Astrocyte (in vitro differentiated cells and primary cell): ENCODE results near the gene PPM1H. TPM values are rescaled to one million over a fixed set of nuclear protein-coding genes. Genes with fewer than 3 reads are reported as not detected.
A peak's percentile ranks its signal among the peaks of the same experiment; 100 is the strongest.

Experiments
- DNase-seq: peaks from one replicate; pipeline ENCODE4 v3.0.0-alpha.2; 2010; ENCODE audit warnings: low read depth
- FAIRE-seq: peaks from 2 replicates; lab custom pipeline; 2011; peaks lifted over from hg19 to GRCh38; lab: Jason Lieb, UNC
- H2AFZ ChIP-seq: 2 replicates; pipeline ENCODE4 v1.6.0; 2012; ENCODE audit warnings: low read depth, low read length, inconsistent platforms
- H3K27ac ChIP-seq: 2 replicates; pipeline ENCODE4 v1.5.1; 2011; ENCODE audit warnings: low read depth, low read length, inconsistent platforms
- H3K27me3 ChIP-seq: 2 replicates; pipeline ENCODE4 v1.6.0; 2011; ENCODE audit warnings: low read length, inconsistent platforms; ENCODE audit not compliant: insufficient read depth
- H3K36me3 ChIP-seq: 2 replicates; pipeline ENCODE4 v1.5.1; 2011; ENCODE audit warnings: low read length, inconsistent platforms; ENCODE audit not compliant: insufficient read depth
- H3K4me1 ChIP-seq: 2 replicates; pipeline ENCODE4 v1.5.1; 2011; ENCODE audit warnings: low read length, inconsistent platforms; ENCODE audit not compliant: insufficient read depth
- H3K4me2 ChIP-seq: 2 replicates; pipeline ENCODE4 v1.6.0; 2012; ENCODE audit warnings: low read length, inconsistent platforms
- H3K4me3 ChIP-seq: 2 replicates; pipeline ENCODE4 v1.5.1; 2011; ENCODE audit warnings: low read depth, mild to moderate bottlenecking, low read length, inconsistent platforms; ENCODE audit not compliant: insufficient read depth
- H3K79me2 ChIP-seq: 2 replicates; pipeline ENCODE4 v1.6.0; 2012; ENCODE audit warnings: mild to moderate bottlenecking, low read length, inconsistent platforms; ENCODE audit not compliant: insufficient read depth
- H3K9ac ChIP-seq: 2 replicates; pipeline ENCODE4 v1.6.0; 2012; ENCODE audit warnings: mild to moderate bottlenecking, low read length, inconsistent platforms
- H3K9me3 ChIP-seq: 2 replicates; pipeline ENCODE4 v1.5.1; 2012; ENCODE audit warnings: low read depth, mild to moderate bottlenecking, low read length, inconsistent platforms; ENCODE audit not compliant: insufficient read depth
- H4K20me1 ChIP-seq: 2 replicates; pipeline ENCODE4 v1.6.0; 2012; ENCODE audit warnings: low read length, inconsistent platforms; ENCODE audit not compliant: insufficient read depth
- H3K27ac Mint-ChIP-seq: one replicate; pipeline ENCODE4 v1.8.0; 2021; ENCODE audit warnings: mild to moderate bottlenecking, mixed read lengths; ENCODE audit not compliant: unreplicated experiment
- H3K27me3 Mint-ChIP-seq: one replicate; pipeline ENCODE4 v1.8.0; 2021; ENCODE audit warnings: low read depth, mixed read lengths; ENCODE audit not compliant: unreplicated experiment
- H3K36me3 Mint-ChIP-seq: one replicate; pipeline ENCODE4 v1.8.0; 2021; ENCODE audit warnings: low read depth, mixed read lengths; ENCODE audit not compliant: unreplicated experiment
- H3K4me1 Mint-ChIP-seq: one replicate; pipeline ENCODE4 v1.8.0; 2021; ENCODE audit warnings: low read depth, mixed read lengths; ENCODE audit not compliant: unreplicated experiment
- H3K4me3 Mint-ChIP-seq: one replicate; pipeline ENCODE4 v1.8.0; 2021; ENCODE audit warnings: mild to moderate bottlenecking, moderate library complexity, mixed read lengths; ENCODE audit not compliant: unreplicated experiment
- H3K9me3 Mint-ChIP-seq: one replicate; pipeline ENCODE4 v1.8.0; 2021; ENCODE audit warnings: mild to moderate bottlenecking, mixed read lengths; ENCODE audit not compliant: unreplicated experiment
- CTCF ChIP-seq: IDR thresholded peaks from 2 replicates; pipeline ENCODE4 v1.5.1; 2011; ENCODE audit warnings: low read depth, mild to moderate bottlenecking, inconsistent platforms, low read length, moderate library complexity; ENCODE audit not compliant: insufficient read depth
- EZH2 ChIP-seq: IDR thresholded peaks from 2 replicates; pipeline ENCODE4 v1.6.1; 2012; ENCODE audit warnings: mild to moderate bottlenecking, low read length, inconsistent platforms; ENCODE audit not compliant: insufficient read depth
- total RNA-seq: library from RNA; stranded (reverse); gene quantifications from 2 replicates; pipeline ENCODE4 v1.2.1, GENCODE V29; 2021

Gene PPM1H
- total RNA-seq, 1 donor from 2014 or later, result 7.8 TPM

DNA sequence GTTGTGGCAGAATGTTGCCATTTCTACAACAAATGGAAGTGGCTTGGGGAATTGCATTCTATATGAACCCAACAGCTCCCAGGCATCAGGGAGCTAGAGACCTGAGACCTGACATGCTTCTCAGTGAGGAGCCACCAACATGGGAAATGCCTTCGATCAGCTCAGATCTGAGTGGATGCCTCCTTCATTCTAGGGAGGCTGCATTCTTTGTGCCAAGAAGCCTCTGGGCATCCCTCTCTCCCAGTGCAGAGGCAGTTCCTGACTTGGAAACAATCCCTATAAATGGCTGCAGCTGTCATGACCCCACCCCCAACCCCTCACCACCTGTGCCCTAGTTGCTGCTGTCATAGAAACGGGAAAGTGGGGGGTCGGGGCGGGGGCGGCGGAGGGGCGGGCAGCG lies 196.3 kb downstream of the PPM1H start:
- Histone ChIP-seq H3K36me3 (no peaks in the 10 kb centered on the region), H3K4me3 (no peak overlapping the region), H3K4me1 (peaks cover 8% of the 10 kb centered on the region), H3K79me2 (no peaks in the 10 kb centered on the region), H3K9ac (no peak overlapping the region), H2AFZ (no peak overlapping the region), H4K20me1 (no peaks in the 10 kb centered on the region), H3K4me2 (peak overlapping the region; percentile 15), H3K9me3 (no peaks in the 10 kb centered on the region), H3K27ac (no peak overlapping the region), H3K27me3 (no peaks in the 10 kb centered on the region)
- DNase-seq (no peak), FAIRE-seq (peak; percentile 37)
- peaks cover 1% of the 10 kb centered on the region for H3K36me3 Mint-ChIP-seq
- no peak overlapping the region for H3K4me3 Mint-ChIP-seq
- no peak overlapping the region for H3K27ac Mint-ChIP-seq
- no peaks in the 10 kb centered on the region for H3K27me3 Mint-ChIP-seq
- H3K9me3 Mint-ChIP-seq, result peaks cover 2% of the 10 kb centered on the region
- TF ChIP-seq EZH2, result no peak
- no peak for TF ChIP-seq CTCF
- H3K4me1 Mint-ChIP-seq, result peaks cover 21% of the 10 kb centered on the region

DNA sequence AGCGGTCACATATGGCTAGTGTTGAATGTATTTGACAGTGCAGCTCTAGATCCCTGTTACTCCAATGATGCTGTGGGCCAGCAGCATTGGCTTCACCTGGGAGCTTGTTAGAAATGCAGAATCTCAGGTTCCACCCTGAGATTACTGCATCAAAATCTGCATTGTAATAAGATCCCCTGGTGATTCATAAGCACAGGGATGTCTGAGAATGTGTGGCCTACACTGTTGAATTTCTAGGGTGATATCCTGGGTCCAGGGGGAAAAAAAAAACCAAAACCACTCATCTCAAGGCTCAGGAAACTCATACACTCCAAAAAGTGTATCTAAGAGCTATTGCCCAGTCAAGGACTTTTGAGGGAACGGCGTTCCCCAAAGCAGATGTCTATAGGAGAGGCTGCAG lies 196.8 kb downstream of the PPM1H start:
- H3K79me2 ChIP-seq, result no peaks in the 10 kb centered on the region
- H3K27me3 Mint-ChIP-seq, result no peaks in the 10 kb centered on the region
- no peaks in the 10 kb centered on the region for H3K9me3 ChIP-seq
- H3K4me1 ChIP-seq, result peaks cover 8% of the 10 kb centered on the region
- no peak overlapping the region for H3K27ac ChIP-seq
- H3K9me3 Mint-ChIP-seq, result peaks cover 2% of the 10 kb centered on the region
- H2AFZ ChIP-seq, result no peak overlapping the region
- no peak overlapping the region for H3K27ac Mint-ChIP-seq
- no peaks in the 10 kb centered on the region for H3K27me3 ChIP-seq
- H4K20me1 ChIP-seq, result no peaks in the 10 kb centered on the region
- no peak overlapping the region for H3K4me3 ChIP-seq
- H3K36me3 Mint-ChIP-seq, result peaks cover 1% of the 10 kb centered on the region
- H3K4me1 Mint-ChIP-seq, result peaks cover 22% of the 10 kb centered on the region
- no peak overlapping the region for H3K9ac ChIP-seq
- DNase-seq, result peak; percentile 59
- FAIRE-seq, result no peak
- no peak overlapping the region for H3K4me3 Mint-ChIP-seq
- TF ChIP-seq EZH2 (no peak), CTCF (no peak)
- peak overlapping the region; percentile 15 for H3K4me2 ChIP-seq
- no peaks in the 10 kb centered on the region for H3K36me3 ChIP-seq

DNA sequence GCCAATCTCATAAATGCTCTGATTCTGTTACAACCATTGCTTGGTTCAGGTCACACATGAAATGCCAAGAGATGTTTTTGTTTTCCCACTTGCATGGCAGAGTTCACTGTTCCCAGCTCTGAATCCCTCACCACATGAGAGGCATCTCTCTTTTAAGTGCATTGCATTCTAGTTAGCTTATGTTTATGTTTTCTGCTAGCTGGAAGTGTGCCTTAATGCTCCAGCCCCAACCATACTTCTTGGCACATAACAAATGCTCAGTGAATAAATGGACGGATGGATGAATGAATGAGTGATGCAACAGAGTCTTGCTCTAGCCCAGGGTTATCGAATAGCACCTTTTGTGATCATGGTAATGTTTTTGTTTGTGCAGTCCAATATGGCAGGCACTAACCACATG lies 197.3 kb downstream of the PPM1H start:
- Mint-ChIP-seq H3K4me3 (no peak overlapping the region), H3K27ac (no peak overlapping the region), H3K4me1 (peaks cover 27% of the 10 kb centered on the region), H3K27me3 (no peaks in the 10 kb centered on the region), H3K9me3 (peaks cover 2% of the 10 kb centered on the region), H3K36me3 (peaks cover 1% of the 10 kb centered on the region)
- no peak overlapping the region for H3K9ac ChIP-seq
- no peak overlapping the region for H3K27ac ChIP-seq
- no peak overlapping the region for H3K4me2 ChIP-seq
- TF ChIP-seq EZH2, result no peak
- TF ChIP-seq CTCF, result no peak
- H4K20me1 ChIP-seq, result no peaks in the 10 kb centered on the region
- H3K27me3 ChIP-seq, result no peaks in the 10 kb centered on the region
- H3K36me3 ChIP-seq, result no peaks in the 10 kb centered on the region
- no peak for DNase-seq
- H3K79me2 ChIP-seq, result no peaks in the 10 kb centered on the region
- no peaks in the 10 kb centered on the region for H3K9me3 ChIP-seq
- H2AFZ ChIP-seq, result no peak overlapping the region
- no peak for FAIRE-seq
- H3K4me1 ChIP-seq, result peaks cover 11% of the 10 kb centered on the region
- no peak overlapping the region for H3K4me3 ChIP-seq
